ENCODE measurements around the gene TOGARAM1. TPM values are rescaled to one million over a fixed set of nuclear protein-coding genes. Genes with fewer than 3 reads are reported as not detected.

TOGARAM1 gene
- total RNA-seq, 1 experiment from 2014 or later, result 12.9 TPM

DNA sequence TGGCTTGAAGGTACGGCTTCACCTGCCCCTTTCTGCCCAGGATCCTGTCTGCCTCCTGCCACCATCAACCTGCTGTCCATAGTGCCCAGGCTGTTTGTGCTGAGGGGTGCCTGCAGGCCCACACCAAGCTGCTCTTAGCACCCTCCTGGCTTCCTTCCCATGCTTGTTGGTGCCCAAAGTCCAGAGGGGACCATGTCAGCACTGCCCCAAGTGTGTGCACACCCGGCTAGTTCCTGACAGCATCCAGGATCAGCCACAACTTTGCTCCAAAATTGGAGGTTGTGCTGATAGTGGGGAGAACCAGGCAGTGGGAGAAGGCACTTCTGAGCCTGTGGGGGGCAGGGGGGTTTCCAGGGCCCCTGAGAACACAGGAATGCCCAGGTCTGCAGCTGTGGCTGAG is 77.4 kb downstream of the TOGARAM1 start:
- Histone ChIP-seq H3K9me2 (ENCODE audit: insufficient read depth) (no peaks in the 10 kb centered on the region), H3K27me3 (ENCODE audit: insufficient read depth, low read depth) (no peaks in the 10 kb centered on the region), H3K9me3 (ENCODE audit: insufficient read depth, low read depth) (no peaks in the 10 kb centered on the region), H3K79me2 (ENCODE audit: low read depth) (no peaks in the 10 kb centered on the region), H3K27ac (no peak overlapping the region), H3K4me2 (no peak overlapping the region), H4K20me1 (ENCODE audit: insufficient read depth) (no peaks in the 10 kb centered on the region; the same call in 1 of the 2 replicates), H2AFZ (no peak overlapping the region), H3F3A (ENCODE audit: insufficient read depth, low read depth) (no peaks in the 10 kb centered on the region), H3K36me3 (ENCODE audit: low read depth) (no peaks in the 10 kb centered on the region), H3K4me3 (no peak overlapping the region), H3K4me1 (replicated peaks; ENCODE audit: insufficient read depth) (no peaks in the 10 kb centered on the region)
- CTCF ChIA-PET, result no interaction called here
- DNase-seq, result no peak
- intact Hi-C loops (cut with micrococcal nuclease; ENCODE audit: unreplicated experiment), result no loop called here
- TF ChIP-seq, protein P1, sequence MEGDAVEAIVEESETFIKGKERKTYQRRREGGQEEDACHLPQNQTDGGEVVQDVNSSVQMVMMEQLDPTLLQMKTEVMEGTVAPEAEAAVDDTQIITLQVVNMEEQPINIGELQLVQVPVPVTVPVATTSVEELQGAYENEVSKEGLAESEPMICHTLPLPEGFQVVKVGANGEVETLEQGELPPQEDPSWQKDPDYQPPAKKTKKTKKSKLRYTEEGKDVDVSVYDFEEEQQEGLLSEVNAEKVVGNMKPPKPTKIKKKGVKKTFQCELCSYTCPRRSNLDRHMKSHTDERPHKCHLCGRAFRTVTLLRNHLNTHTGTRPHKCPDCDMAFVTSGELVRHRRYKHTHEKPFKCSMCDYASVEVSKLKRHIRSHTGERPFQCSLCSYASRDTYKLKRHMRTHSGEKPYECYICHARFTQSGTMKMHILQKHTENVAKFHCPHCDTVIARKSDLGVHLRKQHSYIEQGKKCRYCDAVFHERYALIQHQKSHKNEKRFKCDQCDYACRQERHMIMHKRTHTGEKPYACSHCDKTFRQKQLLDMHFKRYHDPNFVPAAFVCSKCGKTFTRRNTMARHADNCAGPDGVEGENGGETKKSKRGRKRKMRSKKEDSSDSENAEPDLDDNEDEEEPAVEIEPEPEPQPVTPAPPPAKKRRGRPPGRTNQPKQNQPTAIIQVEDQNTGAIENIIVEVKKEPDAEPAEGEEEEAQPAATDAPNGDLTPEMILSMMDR (conservative IDR thresholded peaks at IDR 0.05), result no peak
- no peak for TF ChIP-seq EZH2 (IDR thresholded peaks at IDR 0.05; ENCODE audit: low read depth)
- POLR2A ChIA-PET (ENCODE audit: unreplicated experiment), result no interaction called here
- BruUV-seq (replicated peaks), result no TSS peak

DNA sequence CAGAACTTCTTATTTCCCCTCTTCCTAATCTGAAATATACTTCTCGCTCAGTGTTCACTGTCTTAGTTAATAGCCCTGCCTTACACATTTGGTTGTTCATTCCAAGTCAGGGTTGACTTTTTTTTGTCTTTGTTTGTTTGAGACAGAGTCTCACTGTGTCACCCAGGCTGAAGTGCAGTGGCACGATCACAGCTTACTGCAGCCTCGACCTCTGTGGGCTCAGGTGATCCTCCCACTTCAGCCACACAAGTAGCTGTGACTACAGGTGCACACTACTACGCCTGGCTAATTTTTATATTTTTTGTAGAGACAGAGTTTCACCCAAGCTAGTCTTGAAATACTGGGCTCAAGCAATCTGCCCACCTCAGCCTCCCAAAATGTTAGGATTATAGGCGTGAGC is 79.7 kb downstream of the TOGARAM1 start:
- intact Hi-C loops (cut with micrococcal nuclease; ENCODE audit: unreplicated experiment), result no loop called here
- H3K36me3 ChIP-seq (ENCODE audit: low read depth), result no peaks in the 10 kb centered on the region
- no peaks in the 10 kb centered on the region for H3K79me2 ChIP-seq (ENCODE audit: low read depth)
- ChIA-PET POLR2A (ENCODE audit: unreplicated experiment) (no interaction called here), CTCF (no interaction called here)
- H3K4me3 ChIP-seq, result no peak overlapping the region
- no peaks in the 10 kb centered on the region for H3K4me1 ChIP-seq (replicated peaks; ENCODE audit: insufficient read depth)
- TF ChIP-seq, protein P1 (conservative IDR thresholded peaks at IDR 0.05), result no peak
- no peak for TF ChIP-seq EZH2 (IDR thresholded peaks at IDR 0.05; ENCODE audit: low read depth)
- no peak overlapping the region for H3K4me2 ChIP-seq
- no TSS peak for BruUV-seq (replicated peaks)
- H3K27me3 ChIP-seq (ENCODE audit: insufficient read depth, low read depth), result no peaks in the 10 kb centered on the region
- H3F3A ChIP-seq (ENCODE audit: insufficient read depth, low read depth), result no peaks in the 10 kb centered on the region; the same call in 1 of the 2 replicates
- H3K9me2 ChIP-seq (ENCODE audit: insufficient read depth), result no peaks in the 10 kb centered on the region
- DNase-seq, result no peak
- no peak overlapping the region for H2AFZ ChIP-seq
- H4K20me1 ChIP-seq (ENCODE audit: insufficient read depth), result no peaks in the 10 kb centered on the region; the same call in none of the 2 replicates
- no peaks in the 10 kb centered on the region for H3K9me3 ChIP-seq (ENCODE audit: insufficient read depth, low read depth)
- H3K27ac ChIP-seq, result no peak overlapping the region

DNA sequence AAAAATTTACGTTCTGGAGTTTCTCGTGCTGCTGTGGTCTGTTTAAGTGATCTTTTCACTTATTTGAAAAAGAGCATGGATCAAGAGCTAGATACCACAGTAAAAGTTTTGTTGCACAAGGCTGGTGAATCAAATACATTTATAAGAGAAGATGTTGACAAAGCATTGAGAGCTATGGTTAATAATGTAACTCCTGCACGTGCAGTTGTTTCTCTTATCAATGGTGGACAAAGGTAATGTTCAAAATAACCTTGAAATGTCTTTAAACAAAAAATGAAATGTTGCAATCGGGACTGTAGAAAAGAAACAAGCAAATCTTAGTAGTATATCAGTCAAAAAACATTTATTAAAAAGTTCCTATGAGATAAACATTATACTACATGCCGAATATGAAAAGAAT is 82.6 kb downstream of the TOGARAM1 start:
- H3K27ac ChIP-seq, result no peak overlapping the region
- H3K79me2 ChIP-seq (ENCODE audit: low read depth), result no peaks in the 10 kb centered on the region
- no peaks in the 10 kb centered on the region for H3K4me1 ChIP-seq (replicated peaks; ENCODE audit: insufficient read depth)
- H2AFZ ChIP-seq, result no peak overlapping the region
- BruUV-seq (replicated peaks), result no TSS peak
- H3K9me3 ChIP-seq (ENCODE audit: insufficient read depth, low read depth), result no peaks in the 10 kb centered on the region
- H4K20me1 ChIP-seq (ENCODE audit: insufficient read depth), result no peaks in the 10 kb centered on the region; the same call in none of the 2 replicates
- TF ChIP-seq, protein P1 (conservative IDR thresholded peaks at IDR 0.05), result no peak
- TF ChIP-seq EZH2 (IDR thresholded peaks at IDR 0.05; ENCODE audit: low read depth), result no peak
- no peaks in the 10 kb centered on the region for H3K9me2 ChIP-seq (ENCODE audit: insufficient read depth)
- H3K36me3 ChIP-seq (ENCODE audit: low read depth), result no peaks in the 10 kb centered on the region
- H3F3A ChIP-seq (ENCODE audit: insufficient read depth, low read depth), result no peaks in the 10 kb centered on the region; the same call in 1 of the 2 replicates
- POLR2A ChIA-PET (ENCODE audit: unreplicated experiment), result no interaction called here
- CTCF ChIA-PET, result interaction anchor here (0.7 kb wide), 1 partner anchor 43 kb away, joined by 4 read pairs; no protein-coding TSS in a partner anchor
- H3K4me3 ChIP-seq, result no peak overlapping the region
- intact Hi-C loops (cut with micrococcal nuclease; ENCODE audit: unreplicated experiment), result no loop called here
- no peak overlapping the region for H3K4me2 ChIP-seq
- DNase-seq, result no peak
- no peaks in the 10 kb centered on the region for H3K27me3 ChIP-seq (ENCODE audit: insufficient read depth, low read depth)

Measured in PC-9 (cell line).